WTC11 (cell line): Measurements from ENCODE around the gene GUCA2A.

Experiments used
- CBFB ChIP-seq: sonication (generic); formaldehyde crosslinking; IDR thresholded peaks from 2 replicates; pipeline ENCODE4 v1.8.1; 2022; ENCODE audit warnings: mild to moderate bottlenecking, low read depth, missing genetic modification reagents
- FOXJ3 ChIP-seq: sonication (generic); formaldehyde crosslinking; IDR thresholded peaks from 2 replicates; pipeline ENCODE4 v1.9.0; 2021; ENCODE audit warnings: missing genetic modification reagents, mild to moderate bottlenecking, borderline replicate concordance
- FOXK1 ChIP-seq: sonication (generic); formaldehyde crosslinking; IDR thresholded peaks from 2 replicates; pipeline ENCODE4 v1.8.0; 2022; ENCODE audit warnings: mild to moderate bottlenecking, moderate library complexity, missing genetic modification reagents
- GABPB1 ChIP-seq: sonication (generic); formaldehyde crosslinking; IDR thresholded peaks from 2 replicates; pipeline ENCODE4 v1.8.1; 2023; ENCODE audit warnings: mild to moderate bottlenecking, missing genetic modification reagents
- JUN ChIP-seq: sonication (generic); formaldehyde crosslinking; IDR thresholded peaks from 2 replicates; pipeline ENCODE4 v1.8.0; 2023; ENCODE audit warnings: mild to moderate bottlenecking, missing genetic modification reagents
- MXD4 ChIP-seq: fragments of 250-450 bp; sonication (Bioruptor Pico); IDR thresholded peaks from 2 replicates; pipeline ENCODE4 v1.8.0; 2021; ENCODE audit warnings: mild to moderate bottlenecking, moderate library complexity, borderline replicate concordance
- TEAD4 ChIP-seq: sonication (generic); formaldehyde crosslinking; IDR thresholded peaks from 2 replicates; pipeline ENCODE4 v1.8.0; 2022; ENCODE audit warnings: mild to moderate bottlenecking, missing genetic modification reagents
- ZNF121 ChIP-seq: sonication (generic); formaldehyde crosslinking; IDR thresholded peaks from 2 replicates; pipeline ENCODE4 v1.8.0; 2023; ENCODE audit warnings: missing genetic modification reagents
- TF ChIP-seq, protein P1 (sequence below): fragments of 200-600 bp; IDR thresholded peaks from 2 replicates; pipeline ENCODE4 v1.8.0; 2022; ENCODE audit warnings: antibody characterized with exemption
- TF ChIP-seq, protein P2 (sequence below): sonication (generic); formaldehyde crosslinking; IDR thresholded peaks from 2 replicates; pipeline ENCODE4 v1.8.0; 2022; ENCODE audit warnings: mild to moderate bottlenecking, missing genetic modification reagents
- TF ChIP-seq, protein P3 (sequence below): sonication (generic); formaldehyde crosslinking; IDR thresholded peaks from 2 replicates; pipeline ENCODE4 v1.8.1; 2022; ENCODE audit warnings: low read depth, missing genetic modification reagents, borderline replicate concordance
- TF ChIP-seq, protein P4 (sequence below): sonication (generic); formaldehyde crosslinking; IDR thresholded peaks from 2 replicates; pipeline ENCODE4 v1.8.0; 2022; ENCODE audit warnings: mild to moderate bottlenecking, missing genetic modification reagents

DNA sequence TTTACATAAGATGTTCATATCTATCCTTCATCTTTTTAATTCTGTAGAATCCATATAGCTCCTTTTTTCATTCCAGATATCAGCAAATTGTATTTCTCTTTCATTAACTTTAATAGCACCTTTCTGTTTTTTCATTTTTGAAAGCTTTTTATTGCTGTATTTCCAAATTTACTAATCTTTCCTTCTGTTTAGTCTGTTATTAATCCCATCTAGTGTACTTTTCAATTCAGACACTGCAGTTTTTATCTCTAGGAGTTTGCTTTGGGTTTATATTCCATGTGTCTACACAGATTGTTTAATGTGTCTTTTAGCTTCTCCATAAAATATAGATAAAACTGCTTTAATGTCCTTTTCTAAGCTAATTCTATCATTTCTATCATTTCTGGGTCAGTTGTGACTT is 37.4 kb upstream of the GUCA2A start:
- TF ChIP-seq, protein P1, sequence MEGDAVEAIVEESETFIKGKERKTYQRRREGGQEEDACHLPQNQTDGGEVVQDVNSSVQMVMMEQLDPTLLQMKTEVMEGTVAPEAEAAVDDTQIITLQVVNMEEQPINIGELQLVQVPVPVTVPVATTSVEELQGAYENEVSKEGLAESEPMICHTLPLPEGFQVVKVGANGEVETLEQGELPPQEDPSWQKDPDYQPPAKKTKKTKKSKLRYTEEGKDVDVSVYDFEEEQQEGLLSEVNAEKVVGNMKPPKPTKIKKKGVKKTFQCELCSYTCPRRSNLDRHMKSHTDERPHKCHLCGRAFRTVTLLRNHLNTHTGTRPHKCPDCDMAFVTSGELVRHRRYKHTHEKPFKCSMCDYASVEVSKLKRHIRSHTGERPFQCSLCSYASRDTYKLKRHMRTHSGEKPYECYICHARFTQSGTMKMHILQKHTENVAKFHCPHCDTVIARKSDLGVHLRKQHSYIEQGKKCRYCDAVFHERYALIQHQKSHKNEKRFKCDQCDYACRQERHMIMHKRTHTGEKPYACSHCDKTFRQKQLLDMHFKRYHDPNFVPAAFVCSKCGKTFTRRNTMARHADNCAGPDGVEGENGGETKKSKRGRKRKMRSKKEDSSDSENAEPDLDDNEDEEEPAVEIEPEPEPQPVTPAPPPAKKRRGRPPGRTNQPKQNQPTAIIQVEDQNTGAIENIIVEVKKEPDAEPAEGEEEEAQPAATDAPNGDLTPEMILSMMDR, result no peak
- TF ChIP-seq TEAD4 (CRISPR knock-in tag) (no peak), CBFB (no peak), MXD4 (CRISPR knock-in tag) (no peak), ZNF121 (CRISPR knock-in tag) (no peak), FOXK1 (no peak), GABPB1 (no peak), FOXJ3 (no peak), JUN (CRISPR knock-in tag) (no peak)
- TF ChIP-seq, protein P2, sequence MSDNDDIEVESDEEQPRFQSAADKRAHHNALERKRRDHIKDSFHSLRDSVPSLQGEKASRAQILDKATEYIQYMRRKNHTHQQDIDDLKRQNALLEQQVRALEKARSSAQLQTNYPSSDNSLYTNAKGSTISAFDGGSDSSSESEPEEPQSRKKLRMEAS (CRISPR knock-in tag), result no peak
- TF ChIP-seq, protein P3, sequence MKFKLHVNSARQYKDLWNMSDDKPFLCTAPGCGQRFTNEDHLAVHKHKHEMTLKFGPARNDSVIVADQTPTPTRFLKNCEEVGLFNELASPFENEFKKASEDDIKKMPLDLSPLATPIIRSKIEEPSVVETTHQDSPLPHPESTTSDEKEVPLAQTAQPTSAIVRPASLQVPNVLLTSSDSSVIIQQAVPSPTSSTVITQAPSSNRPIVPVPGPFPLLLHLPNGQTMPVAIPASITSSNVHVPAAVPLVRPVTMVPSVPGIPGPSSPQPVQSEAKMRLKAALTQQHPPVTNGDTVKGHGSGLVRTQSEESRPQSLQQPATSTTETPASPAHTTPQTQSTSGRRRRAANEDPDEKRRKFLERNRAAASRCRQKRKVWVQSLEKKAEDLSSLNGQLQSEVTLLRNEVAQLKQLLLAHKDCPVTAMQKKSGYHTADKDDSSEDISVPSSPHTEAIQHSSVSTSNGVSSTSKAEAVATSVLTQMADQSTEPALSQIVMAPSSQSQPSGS (CRISPR knock-in tag), result no peak
- TF ChIP-seq, protein P4, sequence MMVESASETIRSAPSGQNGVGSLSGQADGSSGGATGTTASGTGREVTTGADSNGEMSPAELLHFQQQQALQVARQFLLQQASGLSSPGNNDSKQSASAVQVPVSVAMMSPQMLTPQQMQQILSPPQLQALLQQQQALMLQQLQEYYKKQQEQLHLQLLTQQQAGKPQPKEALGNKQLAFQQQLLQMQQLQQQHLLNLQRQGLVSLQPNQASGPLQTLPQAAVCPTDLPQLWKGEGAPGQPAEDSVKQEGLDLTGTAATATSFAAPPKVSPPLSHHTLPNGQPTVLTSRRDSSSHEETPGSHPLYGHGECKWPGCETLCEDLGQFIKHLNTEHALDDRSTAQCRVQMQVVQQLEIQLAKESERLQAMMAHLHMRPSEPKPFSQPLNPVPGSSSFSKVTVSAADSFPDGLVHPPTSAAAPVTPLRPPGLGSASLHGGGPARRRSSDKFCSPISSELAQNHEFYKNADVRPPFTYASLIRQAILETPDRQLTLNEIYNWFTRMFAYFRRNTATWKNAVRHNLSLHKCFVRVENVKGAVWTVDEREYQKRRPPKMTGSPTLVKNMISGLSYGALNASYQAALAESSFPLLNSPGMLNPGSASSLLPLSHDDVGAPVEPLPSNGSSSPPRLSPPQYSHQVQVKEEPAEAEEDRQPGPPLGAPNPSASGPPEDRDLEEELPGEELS (CRISPR knock-in tag), result no peak
